SK-N-SH (cell line): ENCODE measurements around the gene TTLL6. TPM values are rescaled to one million over a fixed set of nuclear protein-coding genes. Genes with fewer than 3 reads are reported as not detected.

ENCODE experiments used
- CTCF ChIA-PET: fragments of 300-600, 350-600 bp; formaldehyde crosslinking; extraction: SDS; loops from one replicate; lab custom pipeline; 2021; lab: Yijun Ruan, JAX
- POLR2A ChIA-PET: fragments of 350-600 bp; sonication (Branson Sonifier 250); formaldehyde crosslinking; extraction: SDS; loops from one replicate; lab custom pipeline; 2020; ENCODE audit warnings: antibody characterized with exemption, inconsistent platforms; lab: Yijun Ruan, JAX
- DNase-seq: peaks from one replicate; pipeline ENCODE4 v3.0.0; 2012
- H2AFZ ChIP-seq: fragments of 200-600 bp; sonication (generic); 2 replicates; pipeline ENCODE4 v1.8.1; 2016; ENCODE audit warnings: antibody characterized with exemption, mild to moderate bottlenecking, low read depth
- H3F3A ChIP-seq: fragments of 200-600 bp; sonication (generic); replicated peaks from 2 replicates; pipeline ENCODE3; 2016; ENCODE audit warnings: antibody characterized with exemption, mild to moderate bottlenecking; ENCODE audit not compliant: insufficient read depth
- H3K27ac ChIP-seq, 2 experiments: fragments of 200-500 bp in 1 of 2; fragments of 200-600 bp in 1 of 2; sonication (Bioruptor generic) in 1 of 2; sonication (generic), shearing (Covaris generic) in 1 of 2; 2 replicates each; pipeline versions ENCODE4 v1.5.1 to v1.6.1; 2014 to 2016; ENCODE audit warnings: low read depth in 2 of 2, inconsistent platforms in 1 of 2, low read length in 1 of 2, mild to moderate bottlenecking in 1 of 2, mixed read lengths in 1 of 2
- H3K27me3 ChIP-seq: fragments of 200-600 bp; sonication (generic), shearing (Covaris generic); 2 replicates; pipeline ENCODE4 v1.6.1; 2016; ENCODE audit warnings: mixed run types; ENCODE audit not compliant: insufficient read depth
- H3K36me3 ChIP-seq, 2 experiments: fragments of 200-500 bp in 1 of 2; fragments of 200-600 bp in 1 of 2; sonication (Bioruptor generic) in 1 of 2; sonication (generic) in 1 of 2; replicated peaks in 1 of 2; 2 replicates each; pipeline versions ENCODE3 to v1.5.1; 2014 to 2016; ENCODE audit warnings: low read length in 1 of 2, mild to moderate bottlenecking in 1 of 2; ENCODE audit not compliant: insufficient read depth in 2 of 2, control insufficient read depth in 1 of 2
- H3K4me1 ChIP-seq, 2 experiments: fragments of 200-500 bp in 1 of 2; fragments of 200-600 bp in 1 of 2; sonication (Bioruptor generic) in 1 of 2; sonication (generic), shearing (Covaris generic) in 1 of 2; 2 replicates each; pipeline versions ENCODE4 v1.5.1 to v1.6.1; 2014 to 2016; ENCODE audit warnings: low read depth in 1 of 2, low read length in 1 of 2, mixed run types in 1 of 2; ENCODE audit not compliant: insufficient read depth in 2 of 2, control insufficient read depth in 1 of 2
- H3K4me2 ChIP-seq: fragments of 200-600 bp; sonication (generic), shearing (Covaris generic); 2 replicates; pipeline ENCODE4 v1.6.1; 2017; ENCODE audit warnings: mixed run types
- H3K4me3 ChIP-seq, 2 experiments: fragments of 200-500 bp in 1 of 2; fragments of 200-600 bp in 1 of 2; sonication (Bioruptor generic) in 1 of 2; sonication (generic), shearing (Covaris generic) in 1 of 2; 2 replicates each; pipeline versions ENCODE4 v1.5.1 to v1.8.1; 2014 to 2016; ENCODE audit warnings: low read depth in 2 of 2, inconsistent platforms in 1 of 2, low read length in 1 of 2, mild to moderate bottlenecking in 1 of 2, mixed read lengths in 1 of 2, moderate library complexity in 1 of 2
- H3K79me2 ChIP-seq: fragments of 200-600 bp; sonication (generic); 2 replicates; pipeline ENCODE4 v1.8.1; 2017; ENCODE audit warnings: mild to moderate bottlenecking; ENCODE audit not compliant: insufficient read depth
- H3K9ac ChIP-seq: fragments of 200-600 bp; sonication (generic); 2 replicates; pipeline ENCODE4 v1.6.1; 2017; ENCODE audit warnings: mixed run types
- H3K9me2 ChIP-seq: fragments of 200-600 bp; sonication (generic); 2 replicates; pipeline ENCODE4 v1.6.1; 2017; ENCODE audit warnings: mixed run types
- H3K9me3 ChIP-seq: fragments of 200-600 bp; sonication (generic); 2 replicates; pipeline ENCODE4 v1.6.1; 2017; ENCODE audit warnings: mixed run types, mild to moderate bottlenecking, moderate library complexity
- H4K20me1 ChIP-seq: fragments of 200-600 bp; sonication (generic); 2 replicates; pipeline ENCODE4 v1.6.1; 2017; ENCODE audit warnings: mild to moderate bottlenecking, mixed run types; ENCODE audit not compliant: insufficient read depth
- CHD2 ChIP-seq: fragments of 150-350 bp; IDR thresholded peaks from 2 replicates; pipeline ENCODE4 v1.6.1; 2018; ENCODE audit warnings: low read length; ENCODE audit not compliant: partially characterized antibody
- ELF1 ChIP-seq: IDR thresholded peaks from 2 replicates; pipeline ENCODE4 v1.4.0; 2012
- EP300 ChIP-seq, 2 experiments: IDR thresholded peaks; 2 replicates each; pipeline versions ENCODE4 v1.4.0 to v1.6.1; 2012; ENCODE audit warnings: borderline replicate concordance in 1 of 2, low read depth in 1 of 2, low read length in 1 of 2
- EZH2phosphoT487 ChIP-seq: fragments of 200-600 bp; sonication (generic); IDR thresholded peaks from 2 replicates; pipeline ENCODE4 v1.6.1; 2017; ENCODE audit warnings: low read depth, mixed run types, mild to moderate bottlenecking, antibody characterized with exemption, moderate library complexity, borderline replicate concordance
- FOXJ3 ChIP-seq: sonication (generic); formaldehyde crosslinking; IDR thresholded peaks from 2 replicates; pipeline ENCODE4 v1.5.1; 2020; ENCODE audit warnings: mild to moderate bottlenecking, missing genetic modification reagents
- FOXM1 ChIP-seq: IDR thresholded peaks from 2 replicates; pipeline ENCODE4 v1.4.0; 2012; ENCODE audit warnings: low read depth, mild to moderate bottlenecking
- GABPA ChIP-seq: IDR thresholded peaks from 2 replicates; pipeline ENCODE4 v1.4.0; 2012; ENCODE audit warnings: low read depth, mild to moderate bottlenecking
- GATA2 ChIP-seq: sonication (generic); formaldehyde crosslinking; IDR thresholded peaks from 2 replicates; pipeline ENCODE4 v1.5.0; 2020; ENCODE audit warnings: mild to moderate bottlenecking, missing genetic modification reagents
- MXI1 ChIP-seq: IDR thresholded peaks from 2 replicates; pipeline ENCODE4 v1.6.1; 2012; ENCODE audit warnings: mild to moderate bottlenecking, low read depth, low read length, improper control_type of control experiment
- NFIC ChIP-seq: IDR thresholded peaks from 2 replicates; pipeline ENCODE4 v1.4.0; 2012; ENCODE audit warnings: borderline replicate concordance
- POLR2AphosphoS5 ChIP-seq: IDR thresholded peaks from 2 replicates; pipeline ENCODE4 v1.6.1; 2012; ENCODE audit warnings: low read depth, low read length
- RAD21 ChIP-seq: IDR thresholded peaks from 2 replicates; pipeline ENCODE4 v1.6.1; 2012; ENCODE audit warnings: mild to moderate bottlenecking, low read length
- RCOR1 ChIP-seq: fragments of 150-350 bp; IDR thresholded peaks from 2 replicates; pipeline ENCODE4 v1.6.1; 2017; ENCODE audit warnings: antibody characterized with exemption, low read length
- RFX5 ChIP-seq: IDR thresholded peaks from 2 replicates; pipeline ENCODE4 v1.6.1; 2012; ENCODE audit warnings: mild to moderate bottlenecking, improper control_type of control experiment, low read length
- RXRA ChIP-seq: IDR thresholded peaks from 2 replicates; pipeline ENCODE4 v1.4.0; 2012; ENCODE audit warnings: low read depth, mild to moderate bottlenecking, borderline replicate concordance
- SIN3A ChIP-seq: IDR thresholded peaks from 2 replicates; pipeline ENCODE4 v1.6.1; 2012; ENCODE audit warnings: low read depth, mild to moderate bottlenecking, low read length, moderate library complexity, borderline replicate concordance
- TAF1 ChIP-seq: IDR thresholded peaks from 2 replicates; pipeline ENCODE4 v1.6.1; 2012; ENCODE audit warnings: low read depth, mild to moderate bottlenecking, low read length, moderate library complexity, borderline replicate concordance
- TCF12 ChIP-seq: IDR thresholded peaks from 2 replicates; pipeline ENCODE4 v1.4.0; 2012
- TEAD4 ChIP-seq: IDR thresholded peaks from 2 replicates; pipeline ENCODE4 v1.4.0; 2012; ENCODE audit warnings: mild to moderate bottlenecking, borderline replicate concordance; ENCODE audit not compliant: insufficient read depth
- WGBS: methylation state at CpG from one replicate; pipeline ENCODE4 v1.1.6; 2017; ENCODE audit warnings: low lambda C conversion rate; 5-methylcytosine and 5-hydroxymethylcytosine counted together
- polyA plus RNA-seq, 3 experiments: library from polyadenylated mRNA; depleted of rRNA; stranded (reverse); fragments of >200 nt; gene quantifications; 2 replicates each; pipeline ENCODE4 v1.2.3, GENCODE V29; 2012
- TF ChIP-seq, protein P1 (sequence below): fragments of 150-350 bp; IDR thresholded peaks from 2 replicates; pipeline ENCODE4 v1.6.1; 2016; ENCODE audit warnings: mild to moderate bottlenecking, low read depth, low read length
- TF ChIP-seq, protein P2 (sequence below): fragments of 200-600 bp; sonication (generic); IDR thresholded peaks from 2 replicates; pipeline ENCODE4 v1.6.1; 2017; ENCODE audit warnings: antibody characterized with exemption, mild to moderate bottlenecking, moderate library complexity
- TF ChIP-seq, protein P3 (sequence below): IDR thresholded peaks from 2 replicates; pipeline ENCODE4 v1.4.0; 2012; ENCODE audit warnings: low read depth, borderline replicate concordance

Gene TTLL6
- polyA plus RNA-seq, 1 of the 3 experiments (the other 2 are of a cell fraction) = 3.1 TPM

DNA sequence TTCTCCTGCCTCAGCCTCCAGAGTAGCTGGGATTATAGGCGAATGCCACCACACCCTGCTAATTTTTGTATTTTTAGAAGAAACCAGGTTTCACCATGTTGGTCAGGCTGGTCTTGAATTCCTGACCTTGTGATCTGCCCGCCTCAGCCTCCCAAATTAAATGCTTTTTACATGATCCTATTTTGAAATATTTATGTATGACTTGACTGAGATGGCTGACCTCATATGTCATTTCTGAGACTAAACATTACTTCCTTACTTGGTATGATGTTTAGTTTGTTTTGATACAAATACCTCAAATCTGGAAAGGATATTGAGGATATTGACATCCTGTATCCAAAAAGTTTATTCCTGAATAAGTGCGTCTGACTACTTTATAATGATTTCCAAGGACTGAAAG, 25.7 kb upstream of the TTLL6 start:
- Histone ChIP-seq H4K20me1 (0 out of 2 replicates have a peak, but pooled peaks cover 5% of the 10 kb centered on the region), H3K4me1 (peaks cover 0 to 12% of the 10 kb centered on the region in 2 experiments; a peak in 1 of 4 replicates), H3K79me2 (peaks cover 31% of the 10 kb centered on the region; the same call in 1 of the 2 replicates), H2AFZ (no peak overlapping the region), H3K27ac (no peak overlapping the region), H3K4me2 (no peak overlapping the region), H3K9me2 (no peaks in the 10 kb centered on the region), H3K9me3 (no peaks in the 10 kb centered on the region), H3K27me3 (no peaks in the 10 kb centered on the region), H3F3A (peaks cover 6% of the 10 kb centered on the region), H3K4me3 (no peak overlapping the region), H3K36me3 (peaks cover 25 to 41% of the 10 kb centered on the region in 2 experiments), H3K9ac (no peak overlapping the region)
- POLR2A ChIA-PET = no interaction called here
- WGBS = 96% methylated on average over 3 of the region's 3 CpGs
- TF ChIP-seq, protein P1, sequence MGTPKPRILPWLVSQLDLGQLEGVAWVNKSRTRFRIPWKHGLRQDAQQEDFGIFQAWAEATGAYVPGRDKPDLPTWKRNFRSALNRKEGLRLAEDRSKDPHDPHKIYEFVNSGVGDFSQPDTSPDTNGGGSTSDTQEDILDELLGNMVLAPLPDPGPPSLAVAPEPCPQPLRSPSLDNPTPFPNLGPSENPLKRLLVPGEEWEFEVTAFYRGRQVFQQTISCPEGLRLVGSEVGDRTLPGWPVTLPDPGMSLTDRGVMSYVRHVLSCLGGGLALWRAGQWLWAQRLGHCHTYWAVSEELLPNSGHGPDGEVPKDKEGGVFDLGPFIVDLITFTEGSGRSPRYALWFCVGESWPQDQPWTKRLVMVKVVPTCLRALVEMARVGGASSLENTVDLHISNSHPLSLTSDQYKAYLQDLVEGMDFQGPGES = no peak
- TF ChIP-seq SIN3A (no peak), RFX5 (no peak), TCF12 (no peak), MXI1 (no peak), RCOR1 (no peak), GABPA (no peak), ELF1 (no peak), TEAD4 (no peak), CHD2 (no peak), RXRA (no peak), RAD21 (no peak), TAF1 (no peak)
- TF ChIP-seq, protein P2, sequence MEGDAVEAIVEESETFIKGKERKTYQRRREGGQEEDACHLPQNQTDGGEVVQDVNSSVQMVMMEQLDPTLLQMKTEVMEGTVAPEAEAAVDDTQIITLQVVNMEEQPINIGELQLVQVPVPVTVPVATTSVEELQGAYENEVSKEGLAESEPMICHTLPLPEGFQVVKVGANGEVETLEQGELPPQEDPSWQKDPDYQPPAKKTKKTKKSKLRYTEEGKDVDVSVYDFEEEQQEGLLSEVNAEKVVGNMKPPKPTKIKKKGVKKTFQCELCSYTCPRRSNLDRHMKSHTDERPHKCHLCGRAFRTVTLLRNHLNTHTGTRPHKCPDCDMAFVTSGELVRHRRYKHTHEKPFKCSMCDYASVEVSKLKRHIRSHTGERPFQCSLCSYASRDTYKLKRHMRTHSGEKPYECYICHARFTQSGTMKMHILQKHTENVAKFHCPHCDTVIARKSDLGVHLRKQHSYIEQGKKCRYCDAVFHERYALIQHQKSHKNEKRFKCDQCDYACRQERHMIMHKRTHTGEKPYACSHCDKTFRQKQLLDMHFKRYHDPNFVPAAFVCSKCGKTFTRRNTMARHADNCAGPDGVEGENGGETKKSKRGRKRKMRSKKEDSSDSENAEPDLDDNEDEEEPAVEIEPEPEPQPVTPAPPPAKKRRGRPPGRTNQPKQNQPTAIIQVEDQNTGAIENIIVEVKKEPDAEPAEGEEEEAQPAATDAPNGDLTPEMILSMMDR = no peak
- CTCF ChIA-PET = interaction anchor here (1.0 to 7.7 kb wide), 3 partner anchors 28 to 224 kb away, joined by 4 to 54 read pairs (median 6); no protein-coding TSS in a partner anchor
- no peak for DNase-seq

DNA sequence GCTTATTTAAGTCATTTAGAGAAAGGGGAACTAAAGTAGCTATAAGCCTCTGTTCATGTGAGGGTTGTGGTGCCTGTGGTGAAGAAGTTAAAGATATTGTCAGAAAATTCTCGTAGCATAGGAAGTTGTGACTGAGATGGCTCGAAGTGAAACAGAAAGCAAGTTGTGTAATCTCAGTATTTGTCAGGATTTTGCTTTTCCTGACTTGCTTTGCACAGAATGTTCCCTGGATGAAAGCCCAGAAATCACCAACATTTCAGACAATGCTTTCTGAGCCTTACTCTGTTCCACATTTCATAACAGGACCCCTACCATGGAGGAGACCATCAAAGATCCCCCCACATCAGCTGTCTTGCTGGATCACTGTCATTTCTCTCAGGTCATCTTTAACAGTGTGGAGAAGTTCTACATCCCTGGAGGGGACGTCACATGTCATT, 24.4 kb upstream of the TTLL6 start:
- Histone ChIP-seq H3K4me1 (peaks cover 0 to 12% of the 10 kb centered on the region in 2 experiments; a peak in 1 of 4 replicates), H3K9ac (peak overlapping the region; percentile 39), H4K20me1 (0 out of 2 replicates have a peak, but pooled peaks cover 10% of the 10 kb centered on the region), H3K27me3 (no peaks in the 10 kb centered on the region), H2AFZ (no peak overlapping the region), H3F3A (peaks cover 6% of the 10 kb centered on the region), H3K9me2 (no peaks in the 10 kb centered on the region), H3K9me3 (no peaks in the 10 kb centered on the region), H3K36me3 (peaks cover 16 to 32% of the 10 kb centered on the region in 2 experiments), H3K27ac (peak overlapping the region in 1 of 2 experiments; percentile 64; a peak in 2 of 4 replicates), H3K79me2 (peaks cover 45% of the 10 kb centered on the region; the same call in 1 of the 2 replicates), H3K4me2 (peak overlapping the region; percentile 78), H3K4me3 (peak overlapping the region; percentile 3 to 41; a peak in 3 of 4 replicates)
- ChIA-PET POLR2A (no interaction called here), CTCF (interaction anchor here (0.8 to 7.7 kb wide), 5 partner anchors 19 to 163 kb away, joined by 3 to 54 read pairs (median 3); no protein-coding TSS in a partner anchor)
- WGBS = 57% methylated on average over 3 of the region's 3 CpGs
- no peak for DNase-seq
- TF ChIP-seq GATA2 (CRISPR knock-in tag) (no peak), TAF1 (no peak), POLR2AphosphoS5 (no peak), NFIC (no peak), RFX5 (no peak), MXI1 (no peak), EP300 (IDR thresholded peaks at IDR 0.05; ENCODE audit: borderline replicate concordance in 1 of 2, low read depth in 1 of 2, low read length in 1 of 2) (no peak), FOXM1 (no peak), FOXJ3 (CRISPR knock-in tag) (no peak), EZH2phosphoT487 (no peak), CHD2 (no peak)
- TF ChIP-seq, protein P3, sequence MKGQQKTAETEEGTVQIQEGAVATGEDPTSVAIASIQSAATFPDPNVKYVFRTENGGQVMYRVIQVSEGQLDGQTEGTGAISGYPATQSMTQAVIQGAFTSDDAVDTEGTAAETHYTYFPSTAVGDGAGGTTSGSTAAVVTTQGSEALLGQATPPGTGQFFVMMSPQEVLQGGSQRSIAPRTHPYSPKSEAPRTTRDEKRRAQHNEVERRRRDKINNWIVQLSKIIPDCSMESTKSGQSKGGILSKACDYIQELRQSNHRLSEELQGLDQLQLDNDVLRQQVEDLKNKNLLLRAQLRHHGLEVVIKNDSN = no peak
- TF ChIP-seq, protein P1 = no peak
